ENCODE data around the gene SLC6A20.

GRCh38 chr3:45746777-45747622 is 49.3 kb downstream of the SLC6A20 start:
- TF ChIP-seq CTCF (IDR thresholded peaks at IDR 0.05) (no peak), POLR2AphosphoS5 (IDR thresholded peaks at IDR 0.05) (no peak)

Measured in gastroesophageal sphincter (tissue), 3 donors.